Activated CD4-positive, alpha-beta T cell treated with anti-CD3 and anti-CD28 coated beads, Interleukin-2, amount 50 U/mL, for 4 hours (primary cell): ENCODE results near the gene NT5C3A.
"Not testable (repeated sequence)": the region's sequence is repeated elsewhere in the genome, so short reads cannot be mapped to it uniquely, and the experiment has no call there.

Source experiments
- DNase-seq, 2 experiments: peaks; one replicate each; pipeline ENCODE4 v3.0.0-alpha.2; 2020

Gene NT5C3A

DNA sequence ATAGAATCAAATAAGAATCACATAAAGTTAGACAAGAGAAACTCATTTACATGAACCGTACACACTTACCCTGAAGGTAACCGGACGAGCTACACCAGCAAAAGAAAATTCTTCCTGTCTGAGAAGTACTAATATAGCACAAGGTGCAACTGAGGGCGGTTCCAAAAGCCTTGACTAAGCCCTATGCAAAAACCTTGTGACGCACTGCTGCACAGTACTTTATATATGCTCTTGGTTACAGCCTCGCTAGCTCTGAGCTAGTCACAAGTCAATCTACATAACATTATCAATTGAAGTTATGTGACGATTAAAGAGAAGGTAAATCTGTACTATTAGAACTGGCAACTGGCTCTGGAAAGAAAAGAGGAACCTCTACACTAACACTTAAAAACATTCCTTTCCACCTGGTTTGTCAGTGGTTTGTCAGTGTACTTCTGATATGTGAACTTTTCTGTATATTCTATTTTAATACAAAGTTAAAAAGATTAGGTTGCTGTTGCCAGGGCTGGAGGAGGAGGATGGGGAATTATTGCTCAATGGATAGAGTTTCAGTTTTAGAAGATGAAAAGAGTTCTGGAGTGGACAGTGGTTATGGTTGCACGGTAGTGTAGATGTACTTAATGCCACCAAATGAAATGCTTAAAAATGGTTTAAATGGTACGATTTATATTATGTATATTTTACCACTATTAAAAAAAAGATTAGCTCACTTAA lies 21.6 kb downstream of the NT5C3A start:
- peak; percentile 56 to 59 for DNase-seq

DNA sequence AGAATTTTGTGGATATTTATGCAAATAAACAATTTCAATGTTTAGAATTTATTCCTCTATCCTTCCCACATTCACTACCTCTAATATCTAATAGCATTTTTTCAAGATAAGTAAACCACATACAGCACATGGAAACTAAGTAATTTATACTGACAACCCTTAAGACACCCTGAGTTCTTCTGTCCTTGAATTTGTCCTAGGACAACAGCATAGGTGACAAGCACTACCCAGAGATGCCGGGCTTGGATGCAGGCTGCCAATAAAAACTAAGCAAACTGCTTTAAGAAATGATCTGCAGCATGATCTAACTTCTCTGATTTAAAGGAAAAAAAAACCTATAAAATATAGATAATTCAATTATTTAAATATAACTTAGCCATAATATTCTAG lies 22.7 kb downstream of the NT5C3A start:
- DNase-seq: no peak

DNA sequence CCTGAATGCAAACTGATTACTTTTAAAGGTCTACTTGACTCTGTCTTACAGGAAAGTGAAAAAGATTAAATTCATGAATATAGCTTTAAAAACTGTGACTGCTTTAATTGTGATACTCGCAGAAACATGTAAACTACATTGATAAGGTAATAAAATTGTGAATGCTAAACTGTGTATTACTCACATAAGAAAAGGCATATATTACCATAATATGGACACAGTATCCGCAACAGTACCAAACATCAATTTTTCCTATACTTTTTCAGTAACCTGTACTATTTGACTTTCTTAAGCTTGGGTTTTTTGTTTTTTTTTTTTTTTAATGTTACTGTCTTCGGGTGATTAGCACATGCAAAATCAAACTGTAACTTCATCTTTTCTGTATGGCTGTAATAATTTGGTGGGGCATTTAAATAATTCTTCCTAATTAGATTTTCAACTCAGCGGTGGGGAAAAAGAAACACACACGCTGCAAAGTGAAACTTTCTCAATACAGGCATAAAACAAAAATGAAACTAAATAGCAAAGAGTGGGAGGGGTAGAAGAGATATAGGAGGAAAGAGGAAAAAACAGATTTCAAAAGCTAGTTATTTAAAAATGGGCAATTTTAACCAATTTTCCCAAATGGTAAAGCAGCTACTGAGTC lies 23.2 kb downstream of the NT5C3A start:
- no peak for DNase-seq

DNA sequence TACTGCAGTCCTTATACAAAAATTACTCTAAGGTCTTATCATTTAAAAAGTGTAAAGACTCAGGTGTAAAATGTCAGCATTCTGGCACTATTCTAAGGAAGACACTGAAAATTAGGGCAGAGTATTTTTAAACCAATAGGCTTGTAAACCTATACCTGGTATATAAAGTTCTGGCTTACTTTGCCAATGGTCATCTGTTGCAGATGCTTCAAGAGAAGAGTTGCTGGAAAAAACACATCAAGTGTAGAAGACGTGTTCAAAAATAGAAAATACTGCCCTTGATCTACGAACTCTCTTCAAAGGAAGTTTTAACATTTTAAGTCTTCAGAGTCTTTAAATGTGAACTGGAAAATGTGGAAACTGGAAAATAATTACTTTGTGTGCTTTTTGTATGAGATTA lies 23.9 kb downstream of the NT5C3A start:
- DNase-seq: no peak

DNA sequence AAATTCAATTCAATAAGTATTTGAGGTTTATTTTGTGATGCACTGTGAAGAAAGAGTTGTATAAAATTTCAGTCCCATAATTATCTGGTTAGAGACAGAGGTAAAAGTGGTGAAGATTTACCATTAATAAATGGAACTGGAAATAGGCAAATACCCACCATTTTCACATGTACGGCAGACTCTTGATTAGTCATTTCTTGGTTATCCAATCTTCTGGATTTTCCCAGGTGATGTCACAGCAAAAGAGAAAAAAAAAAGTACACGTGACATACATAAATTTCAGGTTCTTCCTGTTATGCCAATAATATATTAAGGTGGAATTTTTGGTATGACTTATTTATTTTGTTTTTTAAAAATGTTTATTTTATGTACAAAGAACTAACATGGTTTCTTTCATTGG lies 26.8 kb downstream of the NT5C3A start:
- DNase-seq: no peak

DNA sequence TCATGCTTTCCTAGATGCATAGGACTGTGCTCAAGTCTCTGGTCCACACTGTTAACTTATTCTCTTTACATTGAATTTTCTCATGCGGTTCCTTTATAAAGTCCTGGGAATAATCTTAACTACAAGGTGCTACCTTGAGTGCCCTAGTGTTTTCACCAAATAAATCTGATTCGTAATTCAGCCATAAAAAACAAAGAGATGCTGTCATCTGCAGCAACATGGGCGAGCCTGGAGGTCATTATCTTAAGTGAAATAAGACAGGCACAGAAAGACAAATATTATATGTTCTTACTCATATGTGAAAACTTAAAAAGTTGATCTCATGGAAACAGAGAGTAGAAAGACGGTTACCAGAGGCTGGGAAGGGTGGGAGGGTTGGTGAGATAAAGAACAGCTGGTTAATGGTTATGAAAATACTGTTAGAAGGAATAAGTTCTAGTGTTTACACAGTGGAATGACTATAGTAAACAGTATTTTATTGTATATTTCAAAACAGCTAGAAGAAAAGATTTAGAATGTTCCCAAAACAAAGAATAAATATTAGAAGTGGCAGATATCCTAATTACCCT lies 38.3 kb downstream of the NT5C3A start:
- DNase-seq: no peak

DNA sequence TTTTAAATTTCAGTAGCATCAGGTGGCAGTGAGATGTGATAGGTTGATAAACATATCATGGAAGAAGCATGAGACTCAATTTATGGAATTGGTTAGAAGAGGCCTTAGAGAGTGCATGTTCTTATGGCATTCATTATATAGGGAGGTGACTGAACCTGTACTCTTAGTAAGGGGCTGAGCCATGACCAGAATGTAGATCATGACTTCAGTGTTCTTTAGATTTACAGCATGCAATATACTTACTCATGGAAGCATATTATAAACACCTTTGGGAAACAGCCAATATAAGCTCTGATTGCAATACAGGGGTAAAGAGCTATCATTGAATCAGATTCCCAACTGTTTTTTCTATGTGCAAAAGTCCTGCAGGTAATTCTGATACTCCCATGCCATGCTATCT lies 50.2 kb downstream of the NT5C3A start:
- no peak for DNase-seq

DNA sequence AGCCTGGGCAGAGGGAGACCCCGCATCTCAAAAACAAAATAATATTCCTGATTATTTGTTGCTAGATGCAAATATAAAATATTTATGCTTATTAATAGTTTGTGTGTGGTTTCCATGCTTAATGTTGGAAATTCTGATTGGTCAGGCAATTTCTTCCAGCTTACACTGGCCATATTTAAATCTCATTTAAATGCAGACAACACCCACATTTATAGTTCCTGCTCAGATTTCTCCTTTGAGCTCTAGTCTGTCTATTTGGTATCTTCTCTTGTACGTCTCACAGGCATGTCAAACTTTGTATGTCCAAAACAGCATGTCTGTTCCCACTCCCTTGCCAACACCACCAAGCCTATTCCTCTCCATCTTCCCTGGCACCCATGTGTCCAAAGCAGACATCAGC lies 52.8 kb downstream of the NT5C3A start:
- no peak for DNase-seq

DNA sequence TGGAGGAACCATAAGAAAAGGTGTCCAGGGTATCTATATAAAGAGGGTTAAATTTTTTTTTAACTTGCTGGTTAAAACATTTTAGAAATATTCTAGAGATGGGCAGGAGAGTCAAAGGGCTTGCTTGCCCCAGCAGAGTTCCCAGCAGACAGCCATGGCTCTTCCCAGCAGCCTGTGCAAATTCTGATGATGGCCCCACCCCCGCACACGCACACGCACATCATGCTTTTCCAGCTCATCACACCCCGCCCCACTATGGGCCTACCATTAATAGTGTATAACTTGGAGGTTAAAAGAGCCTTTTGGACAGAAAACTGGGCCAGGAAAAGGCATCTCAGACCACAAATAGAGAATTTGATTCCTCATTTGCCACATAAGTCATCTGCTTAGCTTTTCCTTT lies 56.9 kb downstream of the NT5C3A start:
- DNase-seq: not testable (repeated sequence)

DNA sequence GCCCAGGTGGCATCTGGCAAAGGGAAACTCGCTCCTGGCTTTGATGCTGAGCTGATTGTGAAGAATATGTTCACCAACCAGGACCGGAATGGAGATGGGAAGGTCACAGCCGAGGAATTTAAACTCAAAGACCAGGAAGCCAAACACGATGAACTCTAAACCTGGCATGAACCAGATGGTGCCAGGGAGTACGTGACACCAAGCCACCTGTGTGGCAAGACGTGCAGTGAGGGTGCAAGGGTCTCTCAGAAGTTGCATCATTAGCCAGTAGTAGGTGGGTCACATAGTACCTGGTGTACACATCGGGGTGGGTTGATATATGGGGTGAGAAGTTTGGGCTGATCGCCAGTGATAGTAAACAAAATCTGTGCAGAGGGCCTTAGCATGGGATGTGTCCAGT lies 57.4 kb downstream of the NT5C3A start:
- DNase-seq: not testable (repeated sequence)

DNA sequence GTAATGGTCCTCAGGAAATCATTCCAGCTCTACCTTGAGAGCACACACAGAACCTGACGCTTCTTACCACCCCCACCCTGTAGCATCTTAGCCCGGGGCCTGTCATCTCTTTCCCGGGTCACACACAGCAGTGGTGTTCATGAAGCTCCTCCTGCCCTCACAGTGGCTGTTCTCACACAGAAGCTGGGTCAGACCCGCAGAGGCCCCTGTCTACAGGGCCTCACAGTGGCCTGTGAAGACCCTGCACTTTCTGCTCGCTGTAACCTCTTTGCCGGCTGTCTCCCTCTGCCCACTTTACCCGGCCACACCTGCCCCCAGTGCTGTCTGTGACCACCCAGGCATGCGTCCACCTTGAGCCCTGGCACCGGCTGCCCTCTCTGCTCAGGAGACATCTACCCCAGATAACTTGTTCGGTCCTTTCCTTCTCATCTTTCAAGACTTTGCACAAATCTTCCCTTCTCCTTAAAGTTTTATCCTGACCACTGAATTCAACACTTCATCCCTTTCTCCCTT lies 58.4 kb downstream of the NT5C3A start:
- not testable (repeated sequence) for DNase-seq

DNA sequence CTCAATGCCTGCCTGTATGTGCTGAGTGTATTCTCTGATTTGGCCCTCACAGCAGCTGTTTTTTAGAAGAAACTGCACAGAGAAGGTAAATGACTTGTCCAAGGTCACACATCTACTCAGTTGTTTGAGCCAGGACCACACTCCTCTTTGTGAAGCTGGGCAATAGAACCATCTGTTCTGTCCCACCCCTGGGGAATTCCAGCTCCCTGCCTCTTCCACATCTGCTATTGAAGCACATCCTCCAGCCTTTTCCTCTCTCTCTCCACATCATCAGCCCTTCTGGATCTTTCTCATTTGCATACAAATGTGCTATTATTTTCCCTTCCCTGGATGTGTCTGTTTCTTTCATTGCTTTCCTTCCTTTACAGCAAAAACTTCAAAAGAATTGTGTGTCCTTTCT lies 59.5 kb downstream of the NT5C3A start:
- DNase-seq: not testable (repeated sequence)

DNA sequence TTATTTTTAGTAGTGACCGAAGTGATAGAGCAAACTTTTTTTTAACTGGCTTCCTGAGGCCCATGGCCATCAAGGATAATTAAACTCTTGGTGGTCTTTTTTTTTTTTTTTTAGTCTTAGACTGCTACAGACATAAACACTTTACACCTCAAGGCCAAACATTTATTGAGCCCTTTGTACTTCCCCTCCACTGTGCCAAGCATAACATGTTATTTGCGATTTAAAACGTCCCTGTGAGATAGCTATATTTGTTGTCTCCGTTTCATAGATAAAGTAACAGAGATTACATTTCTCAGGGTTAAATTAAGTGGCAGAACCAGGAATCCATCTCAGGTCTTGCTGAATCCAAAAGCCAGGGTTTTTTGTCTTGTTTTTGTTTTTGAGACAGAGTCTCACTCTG lies 63.2 kb downstream of the NT5C3A start:
- not testable (repeated sequence) for DNase-seq

DNA sequence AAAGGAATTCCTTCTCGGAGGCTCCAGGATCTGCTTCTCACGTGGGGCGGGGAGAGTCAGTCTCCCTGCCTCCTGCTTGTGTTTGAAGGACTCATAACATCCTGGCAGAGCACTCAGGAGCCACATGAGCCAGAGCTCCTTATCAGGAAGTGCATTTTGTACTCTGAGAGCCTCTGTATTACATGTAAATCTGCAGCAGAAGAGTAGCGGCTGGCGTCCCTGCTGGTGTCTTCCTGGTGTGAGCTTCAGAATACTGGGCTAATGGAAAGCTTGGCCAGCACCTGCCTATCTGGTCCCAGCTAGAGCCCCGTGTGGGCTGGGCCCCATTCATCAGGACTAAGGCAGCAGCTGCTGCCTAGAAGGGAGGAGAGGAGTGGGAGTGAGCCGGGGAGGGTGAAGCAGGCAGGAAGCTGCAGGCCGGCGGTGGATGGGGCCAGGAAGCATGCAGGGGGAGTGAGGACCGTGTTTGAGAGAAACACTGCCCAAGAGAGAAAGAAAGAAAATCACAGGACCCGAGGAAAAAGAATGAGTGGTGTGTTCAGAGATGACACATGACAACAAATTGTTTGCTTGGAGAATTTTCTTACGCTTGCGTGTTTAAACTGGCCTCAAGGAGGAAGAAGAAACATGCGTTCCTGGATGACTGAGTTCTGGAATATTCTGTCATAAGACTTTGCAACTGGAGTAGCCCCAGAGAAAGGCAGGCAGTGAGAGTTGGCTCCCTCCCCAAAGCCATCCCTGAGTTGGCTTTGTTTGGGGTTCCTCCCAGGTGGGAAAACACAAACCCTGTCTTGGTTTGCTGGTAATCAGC lies 64.0 kb downstream of the NT5C3A start:
- DNase-seq: not testable (repeated sequence)

DNA sequence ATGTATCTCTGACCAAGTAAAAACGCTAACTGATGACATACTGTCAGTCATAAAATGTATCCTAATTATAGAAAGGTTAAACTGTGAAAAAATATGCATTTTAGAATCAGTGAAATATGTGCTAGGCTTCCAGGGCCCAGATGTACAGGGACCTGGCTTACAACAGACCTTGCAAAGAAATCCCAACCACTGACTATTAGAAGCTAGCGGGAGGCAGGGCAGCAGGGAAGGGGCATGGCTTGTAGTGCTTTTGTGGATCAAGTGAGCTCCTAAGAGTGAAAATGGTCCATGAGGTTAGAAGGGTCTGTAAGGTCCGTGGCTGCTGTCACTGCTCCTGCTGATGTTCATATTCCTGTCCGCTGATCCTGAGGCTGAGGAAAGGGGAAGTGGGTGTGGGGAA lies 64.6 kb downstream of the NT5C3A start:
- DNase-seq: not testable (repeated sequence)

DNA sequence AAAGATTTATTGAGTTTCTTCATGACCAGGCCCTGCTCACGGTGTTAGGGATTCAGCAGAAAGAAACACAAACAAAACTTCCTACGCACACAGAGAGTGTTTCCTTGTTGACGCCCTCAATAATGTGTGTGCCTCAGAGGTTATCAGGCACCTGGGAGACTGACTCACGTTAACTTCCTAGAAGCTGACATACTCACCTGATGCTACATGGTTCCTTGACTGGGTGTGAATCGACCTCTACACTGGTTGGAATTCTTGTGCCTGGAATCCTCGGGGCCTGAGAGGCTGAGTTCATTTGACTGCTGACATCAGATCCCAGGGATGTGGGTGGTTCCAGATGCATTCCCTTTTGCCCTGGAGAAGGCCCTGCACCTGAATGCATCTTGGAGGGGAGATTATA lies 69.8 kb downstream of the NT5C3A start:
- not testable (repeated sequence) for DNase-seq

DNA sequence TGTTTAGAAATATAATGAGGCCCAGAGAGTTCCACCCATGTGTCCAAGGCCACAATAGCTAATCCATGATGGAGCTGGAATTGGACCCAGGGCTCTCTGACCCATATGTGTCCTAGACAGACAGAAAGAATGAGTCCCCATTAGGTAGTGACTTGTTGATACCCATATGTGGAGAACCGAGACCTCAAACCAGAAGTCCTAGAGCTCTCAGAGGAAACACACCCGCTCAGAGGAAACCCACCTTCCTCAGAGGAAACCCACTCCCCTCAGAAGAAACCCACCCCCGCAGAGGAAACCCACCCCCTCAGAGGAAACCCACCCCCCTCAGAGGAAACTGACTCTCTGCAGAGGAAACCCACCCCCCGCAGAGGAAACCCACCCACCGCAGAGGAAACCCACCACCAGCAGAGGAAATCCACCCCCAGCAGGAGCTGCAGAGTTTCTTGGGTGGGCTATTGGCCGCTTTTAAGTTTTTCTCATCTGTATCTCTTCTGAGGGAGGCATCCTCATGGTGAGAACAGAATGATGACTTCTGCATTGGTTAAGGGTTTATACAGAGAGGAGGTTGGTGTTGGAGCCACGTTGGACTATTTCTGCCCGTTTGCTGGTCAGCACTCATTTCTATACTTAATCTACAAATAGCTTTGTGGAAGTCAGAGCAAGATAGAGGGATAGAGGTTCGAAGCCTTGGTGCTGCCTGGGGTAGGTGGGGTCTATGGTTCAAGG lies 70.4 kb downstream of the NT5C3A start:
- DNase-seq: not testable (repeated sequence)

DNA sequence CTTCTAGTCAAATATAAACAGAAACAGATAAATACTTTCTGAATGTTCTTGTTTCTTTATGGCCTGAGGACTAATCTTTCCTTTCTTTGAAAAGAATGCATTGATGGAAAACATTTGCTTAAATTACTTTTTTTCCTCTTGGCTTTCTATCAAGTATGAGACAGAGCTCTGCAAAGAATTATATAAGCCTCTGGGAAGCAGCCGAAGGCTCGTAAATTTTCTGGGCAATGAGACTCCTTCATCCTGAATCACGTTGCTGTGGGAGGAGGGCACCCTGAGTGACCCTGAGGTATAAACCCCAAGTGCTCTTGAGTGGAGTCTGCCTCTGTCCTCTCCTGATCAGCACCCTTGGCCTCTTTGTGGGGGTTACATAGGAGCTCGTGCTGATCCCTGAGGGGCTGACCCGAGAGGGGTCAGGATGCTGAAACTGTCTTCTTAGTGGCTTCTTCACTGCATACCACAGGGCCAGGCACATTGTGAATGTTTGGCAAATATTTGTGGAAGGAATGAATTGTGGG lies 71.4 kb downstream of the NT5C3A start:
- not testable (repeated sequence) for DNase-seq

DNA sequence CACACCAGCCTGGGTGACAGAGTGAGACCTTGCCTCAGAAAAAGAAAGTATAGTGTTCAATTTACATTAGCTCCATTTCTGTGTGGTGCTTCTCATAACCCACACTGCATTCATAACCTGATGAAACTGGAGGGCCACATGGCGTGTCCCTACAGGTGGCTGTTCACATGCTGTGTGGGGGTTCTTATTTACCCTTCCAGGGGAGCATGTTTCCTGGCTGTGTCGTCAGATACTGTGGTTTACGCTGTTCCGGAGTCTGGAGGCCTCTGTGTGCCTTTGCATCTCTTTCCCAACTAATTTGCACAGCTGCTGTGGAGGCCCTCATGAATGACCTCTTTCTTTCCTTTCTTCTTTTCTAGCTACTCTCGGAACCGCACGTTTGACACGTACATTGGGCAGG lies 74.4 kb downstream of the NT5C3A start:
- DNase-seq: not testable (repeated sequence)

DNA sequence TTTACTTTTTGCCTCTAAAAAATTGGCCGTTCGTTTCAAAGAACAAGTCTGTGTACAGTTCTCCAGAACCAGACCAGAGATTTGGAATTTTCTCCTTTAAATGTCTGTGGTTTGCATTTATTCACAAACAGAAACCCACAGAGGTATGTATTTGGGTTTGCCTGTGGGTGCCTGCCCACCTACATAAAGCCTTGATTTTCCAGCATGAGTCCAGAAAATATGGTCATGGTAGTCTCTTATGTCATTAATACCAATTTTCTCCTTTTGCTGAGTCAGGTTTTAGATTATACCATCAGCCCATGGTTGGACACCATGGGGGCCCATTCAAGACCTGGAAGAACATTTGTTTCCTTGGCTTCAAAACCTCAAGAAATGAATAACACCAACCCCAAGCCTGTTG lies 82.7 kb downstream of the NT5C3A start:
- DNase-seq: not testable (repeated sequence)

DNA sequence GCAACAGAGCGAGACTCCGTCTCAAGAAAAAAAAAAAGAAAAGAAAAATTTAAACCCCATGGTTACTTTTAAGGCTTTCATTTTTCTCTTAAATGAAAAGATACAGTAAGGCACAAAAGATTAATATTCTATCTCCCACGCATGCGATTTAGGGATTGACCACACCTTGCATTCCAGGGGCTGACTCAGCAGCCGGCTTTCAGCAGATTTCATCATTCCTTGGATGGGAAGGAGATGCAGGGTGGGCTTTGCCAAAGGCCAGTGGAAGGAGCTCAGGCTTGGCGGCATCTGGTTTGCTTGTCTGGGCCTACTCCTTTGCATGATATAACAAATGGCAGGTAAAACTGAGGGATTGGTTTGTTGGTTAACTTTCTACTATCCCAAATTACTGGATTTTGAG lies 83.3 kb downstream of the NT5C3A start:
- not testable (repeated sequence) for DNase-seq

DNA sequence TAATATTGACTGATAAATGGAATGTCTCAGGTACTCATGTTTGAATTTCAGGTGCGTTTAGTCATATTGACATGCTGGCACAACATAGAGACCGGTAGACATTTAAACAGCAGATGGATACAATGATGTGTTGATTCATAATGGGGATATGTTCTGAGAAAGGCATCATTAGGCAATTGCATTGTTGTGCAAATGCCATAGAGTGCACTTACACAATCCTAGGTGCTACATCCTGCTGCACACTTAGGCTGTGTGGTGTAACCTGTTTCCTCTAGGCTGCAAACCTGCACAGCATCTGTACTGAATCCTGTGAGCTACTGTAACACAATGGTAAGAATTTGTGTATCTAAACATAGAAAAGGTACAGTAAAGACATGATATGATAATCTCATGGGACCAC lies 85.4 kb downstream of the NT5C3A start:
- not testable (repeated sequence) for DNase-seq
